GM18502 (cell line): Measurements from ENCODE around the gene KRT20.
"Not testable (repeated sequence)": the region's sequence is repeated elsewhere in the genome, so short reads cannot be mapped to it uniquely, and the experiment has no call there.

Experiments
- ATAC-seq: cut with Tn5 transposase; IDR thresholded peaks from one replicate; pipeline ENCODE4 v1.9.1; 2021; ENCODE audit warnings: mild to moderate bottlenecking; ENCODE audit not compliant: unreplicated experiment, poor library complexity

The KRT20 gene, protein sequence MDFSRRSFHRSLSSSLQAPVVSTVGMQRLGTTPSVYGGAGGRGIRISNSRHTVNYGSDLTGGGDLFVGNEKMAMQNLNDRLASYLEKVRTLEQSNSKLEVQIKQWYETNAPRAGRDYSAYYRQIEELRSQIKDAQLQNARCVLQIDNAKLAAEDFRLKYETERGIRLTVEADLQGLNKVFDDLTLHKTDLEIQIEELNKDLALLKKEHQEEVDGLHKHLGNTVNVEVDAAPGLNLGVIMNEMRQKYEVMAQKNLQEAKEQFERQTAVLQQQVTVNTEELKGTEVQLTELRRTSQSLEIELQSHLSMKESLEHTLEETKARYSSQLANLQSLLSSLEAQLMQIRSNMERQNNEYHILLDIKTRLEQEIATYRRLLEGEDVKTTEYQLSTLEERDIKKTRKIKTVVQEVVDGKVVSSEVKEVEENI

DNA sequence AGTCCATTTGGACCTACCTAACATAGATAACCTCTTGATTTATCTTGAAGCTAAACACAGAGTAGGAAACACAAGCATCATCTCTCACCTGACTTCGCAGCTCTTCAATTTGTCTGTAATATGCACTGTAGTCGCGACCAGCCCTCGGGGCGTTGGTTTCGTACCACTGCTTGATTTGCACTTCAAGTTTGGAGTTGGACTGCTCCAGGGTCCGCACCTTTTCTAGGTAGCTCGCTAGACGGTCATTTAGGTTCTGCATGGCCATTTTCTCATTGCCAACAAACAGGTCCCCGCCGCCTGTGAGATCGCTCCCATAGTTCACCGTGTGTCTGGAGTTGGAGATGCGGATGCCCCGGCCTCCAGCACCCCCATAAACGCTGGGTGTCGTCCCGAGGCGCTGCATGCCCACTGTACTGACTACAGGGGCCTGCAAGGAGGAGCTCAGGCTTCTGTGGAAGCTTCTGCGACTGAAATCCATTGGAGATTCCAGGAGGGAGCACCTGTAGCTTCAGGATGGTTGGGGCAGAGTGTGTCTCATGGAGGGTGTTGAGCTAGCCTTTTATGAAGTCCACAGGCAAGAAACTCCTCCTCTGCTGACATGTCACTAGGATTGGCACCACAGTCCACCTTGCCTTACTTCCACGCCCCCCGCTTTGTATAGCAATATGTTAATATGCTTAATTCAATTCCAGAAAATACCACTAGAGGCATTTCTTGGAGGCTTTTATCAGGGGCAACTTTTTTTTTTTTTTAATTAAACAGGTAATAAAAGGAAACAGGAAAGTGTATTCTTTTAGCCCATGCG lies at the start of gene KRT20:
Gene KRT20 (minus strand): TSS at position 535 of the 805 bp plus-strand sequence. CDS start 57 bp downstream, at position 478.
- no peak for ATAC-seq

DNA sequence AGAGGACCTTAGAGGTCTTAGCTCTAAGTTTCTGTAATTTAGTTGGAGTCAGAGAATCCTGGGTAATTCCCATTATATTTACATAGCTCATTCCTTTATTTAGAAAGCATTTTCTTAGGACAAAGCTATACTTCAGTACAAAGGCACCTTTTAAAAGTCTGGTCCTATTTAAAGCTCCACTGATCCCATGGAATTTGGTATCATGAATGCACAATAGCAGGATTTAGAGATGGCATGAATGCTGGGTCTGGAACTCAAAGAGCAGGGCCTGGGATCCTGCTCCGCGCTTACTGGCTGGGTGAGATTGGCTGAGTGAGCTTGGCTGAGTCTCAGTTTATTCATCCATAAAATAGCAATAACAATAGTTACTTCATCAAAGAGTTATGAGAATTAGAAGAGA lies 47.6 kb upstream of the KRT20 start:
- no peak for ATAC-seq

DNA sequence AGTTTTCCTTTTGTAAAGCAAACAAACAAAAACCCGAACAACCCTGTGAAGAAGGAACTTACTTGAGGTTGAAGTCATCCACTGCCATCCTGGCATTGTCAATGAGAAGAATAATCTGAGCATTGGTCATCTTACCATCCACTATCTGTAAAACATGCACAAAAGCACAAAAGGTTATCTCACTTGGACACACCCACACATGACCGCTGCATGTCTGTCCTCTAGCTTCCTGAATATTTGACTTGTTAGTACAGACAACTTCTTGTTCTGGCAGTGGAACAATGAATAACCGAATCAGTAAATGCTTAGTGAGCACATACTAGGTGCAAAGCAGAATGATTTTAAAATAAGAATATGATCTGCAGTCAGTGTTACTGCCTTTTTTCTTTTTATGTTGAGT lies 46.3 kb upstream of the KRT20 start:
- no peak for ATAC-seq

DNA sequence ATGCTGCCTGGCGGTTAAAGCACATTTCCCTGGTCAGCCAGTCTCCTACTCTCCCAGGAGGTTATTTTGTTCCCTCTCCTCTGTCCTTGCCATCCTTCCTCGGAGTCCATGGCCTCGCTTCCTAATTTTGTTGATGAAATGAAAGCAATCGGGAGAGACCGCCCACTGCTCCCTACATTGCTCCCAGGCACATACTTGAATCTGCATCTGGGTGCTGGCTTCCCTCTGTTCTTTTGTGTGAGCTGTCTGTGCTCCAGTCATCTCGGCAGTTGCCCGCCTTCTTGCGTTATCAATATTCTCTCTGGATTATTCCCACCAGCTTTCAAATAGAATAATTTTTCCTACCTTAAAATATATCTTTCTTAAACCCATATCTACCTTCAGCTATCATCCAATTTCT lies 41.3 kb upstream of the KRT20 start:
- ATAC-seq = no peak

DNA sequence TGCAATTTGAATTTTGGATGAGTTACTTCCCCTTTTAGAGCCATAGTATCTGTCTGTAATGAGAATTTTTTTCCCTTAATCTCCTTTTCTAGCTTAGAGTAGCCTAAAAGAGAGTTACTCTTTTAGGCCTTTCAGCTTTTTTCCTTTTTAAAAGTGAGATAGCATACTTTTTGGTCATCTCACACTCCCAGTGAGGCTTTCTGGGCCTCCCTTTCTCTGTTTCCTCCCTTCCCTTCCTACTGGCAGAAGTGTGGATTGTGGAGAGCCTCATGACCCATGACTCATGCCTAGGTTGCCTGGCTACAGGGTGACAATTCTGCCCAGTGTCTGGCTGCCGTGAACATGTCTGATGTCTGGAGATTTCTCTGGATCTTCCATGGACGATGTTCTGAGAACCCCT lies 37.2 kb upstream of the KRT20 start:
- ATAC-seq = no peak

DNA sequence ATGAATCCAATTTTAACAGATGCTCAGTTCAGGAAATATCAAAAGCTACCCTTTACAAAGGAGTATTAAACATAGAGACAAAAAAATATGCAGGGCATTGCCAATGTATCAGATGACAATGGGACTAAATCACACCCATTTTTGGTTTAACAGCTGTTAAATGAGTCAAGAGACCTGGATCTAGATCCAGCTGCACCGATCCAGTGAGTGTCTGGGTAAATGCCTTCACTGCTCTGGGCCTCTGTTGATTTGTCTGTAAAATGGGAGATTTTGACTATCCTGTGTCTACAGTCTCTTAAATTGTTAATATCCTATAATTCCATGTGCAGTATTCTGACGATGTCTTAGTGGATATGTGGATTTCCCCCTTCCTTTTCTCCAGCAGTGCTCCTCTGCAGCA lies 36.0 kb upstream of the KRT20 start:
- no peak for ATAC-seq

DNA sequence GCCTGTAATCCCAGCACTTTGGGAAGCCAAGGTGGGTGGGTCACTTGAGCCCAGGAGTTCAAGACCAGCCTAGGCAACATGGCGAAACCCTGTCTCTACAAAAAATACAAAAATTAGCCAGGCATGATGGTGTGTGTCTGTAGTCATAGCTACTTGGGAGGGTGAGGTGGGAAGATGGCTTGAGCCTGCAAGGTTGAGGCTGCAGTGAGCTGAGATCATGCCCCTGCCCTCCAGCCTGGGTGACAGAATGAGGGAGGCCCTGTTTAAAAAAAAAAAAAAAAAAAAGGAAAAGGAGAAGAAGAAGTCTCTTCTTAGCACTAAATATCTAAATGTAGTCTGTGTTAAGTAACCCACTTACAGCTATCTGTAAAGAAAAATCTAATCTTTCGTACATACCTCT lies 32.1 kb upstream of the KRT20 start:
- not testable (repeated sequence) for ATAC-seq

DNA sequence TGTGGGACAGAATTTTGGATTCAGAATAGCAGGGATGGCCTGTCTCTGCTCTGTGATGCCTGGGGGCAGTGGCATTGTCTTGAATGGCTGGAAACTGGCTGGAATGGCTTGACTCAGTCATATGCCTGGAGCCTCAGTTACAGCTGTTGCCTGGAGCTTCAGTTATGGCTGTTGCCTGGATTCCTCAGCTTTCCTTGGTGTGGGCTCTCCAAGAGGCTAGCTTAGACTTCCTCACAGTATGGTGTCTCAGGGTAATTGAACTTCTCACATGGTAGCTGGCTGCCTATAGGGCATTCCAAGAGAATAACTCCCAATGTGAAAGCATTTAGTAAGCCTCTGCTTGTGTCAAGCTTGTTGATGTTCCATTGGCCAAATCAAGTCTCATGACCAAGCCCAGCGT lies 31.3 kb upstream of the KRT20 start:
- no peak for ATAC-seq

DNA sequence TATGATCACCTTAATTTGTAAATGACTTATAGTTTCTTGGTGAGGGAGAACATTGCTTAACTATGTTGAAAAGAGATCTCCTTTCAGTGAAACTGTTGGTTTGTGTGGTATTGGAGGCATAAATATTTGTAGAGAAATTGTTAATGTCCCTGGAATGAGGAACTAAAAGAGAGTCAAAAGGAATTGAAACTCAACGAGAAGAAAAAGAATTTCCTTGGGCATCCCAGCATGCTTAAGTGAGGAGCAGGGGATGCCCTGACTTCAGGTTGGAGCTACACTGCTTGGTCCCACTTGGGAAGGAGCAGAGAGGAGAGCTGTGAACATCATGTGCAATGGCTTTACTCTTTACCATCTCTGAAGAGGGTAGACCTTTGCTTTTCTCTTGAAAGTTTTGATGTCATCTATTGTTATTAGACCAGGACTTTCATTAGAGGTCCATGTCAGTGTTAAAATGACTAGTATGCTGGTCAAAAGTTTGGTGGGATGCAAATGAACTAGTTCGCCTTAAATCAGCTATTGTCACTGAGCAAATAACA lies 30.7 kb upstream of the KRT20 start:
- no peak for ATAC-seq

DNA sequence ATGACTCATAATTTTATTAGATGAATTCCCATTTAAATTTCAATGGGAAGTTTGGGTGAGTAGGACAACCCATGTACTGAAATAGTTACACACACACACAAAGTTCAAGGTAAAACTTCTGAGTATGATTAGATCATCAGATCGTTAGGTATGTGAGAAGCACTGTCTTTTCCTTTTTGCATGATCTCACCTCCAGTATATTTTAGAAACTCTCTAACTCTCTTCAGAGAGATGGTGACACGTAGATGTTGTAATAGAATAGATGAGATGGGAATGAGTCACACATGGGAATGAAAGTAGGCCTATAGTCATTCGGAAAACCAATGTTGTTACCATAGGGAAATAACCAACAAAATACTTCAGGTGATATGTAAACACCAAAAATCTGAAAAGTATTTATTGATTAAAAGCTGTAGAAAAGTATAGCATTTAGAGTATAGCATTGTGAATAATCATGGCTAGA lies 30.2 kb upstream of the KRT20 start:
- ATAC-seq = no peak

DNA sequence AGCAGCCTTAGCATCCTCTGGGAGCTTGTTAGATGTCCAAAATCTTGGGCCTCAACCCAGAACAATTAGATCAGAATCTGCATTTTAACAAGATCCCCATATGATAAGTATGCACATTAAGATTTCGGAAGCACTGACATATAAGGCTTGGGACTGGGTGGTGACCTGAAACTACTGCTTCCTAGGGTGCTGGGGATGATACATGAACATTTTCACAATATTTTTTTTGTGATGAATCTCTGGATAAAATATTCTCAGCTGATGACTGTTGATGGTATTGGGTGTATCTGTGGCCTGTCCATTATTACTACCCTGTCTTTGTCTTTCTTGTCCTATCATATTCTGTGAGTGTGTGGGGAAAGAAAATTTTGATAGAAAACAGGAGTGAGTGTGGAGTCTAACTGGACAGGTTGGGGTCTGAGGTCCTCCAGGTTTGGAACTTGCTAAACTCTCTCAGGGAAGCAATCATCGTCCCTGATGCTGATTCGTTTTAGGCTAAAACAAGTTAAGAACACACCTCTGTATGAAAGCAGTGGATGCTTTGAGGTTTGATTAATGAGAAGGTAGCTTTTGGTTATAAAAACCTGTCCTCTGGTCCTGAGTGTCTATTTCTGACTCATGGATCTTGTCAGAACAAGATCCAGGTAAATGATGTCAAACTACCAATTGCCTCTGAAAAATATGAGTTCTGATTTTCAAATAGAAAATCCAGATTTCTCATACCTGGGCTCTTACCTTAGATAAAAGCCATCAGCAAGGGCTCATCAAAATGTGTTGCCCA lies 29.2 kb upstream of the KRT20 start:
- no peak for ATAC-seq

DNA sequence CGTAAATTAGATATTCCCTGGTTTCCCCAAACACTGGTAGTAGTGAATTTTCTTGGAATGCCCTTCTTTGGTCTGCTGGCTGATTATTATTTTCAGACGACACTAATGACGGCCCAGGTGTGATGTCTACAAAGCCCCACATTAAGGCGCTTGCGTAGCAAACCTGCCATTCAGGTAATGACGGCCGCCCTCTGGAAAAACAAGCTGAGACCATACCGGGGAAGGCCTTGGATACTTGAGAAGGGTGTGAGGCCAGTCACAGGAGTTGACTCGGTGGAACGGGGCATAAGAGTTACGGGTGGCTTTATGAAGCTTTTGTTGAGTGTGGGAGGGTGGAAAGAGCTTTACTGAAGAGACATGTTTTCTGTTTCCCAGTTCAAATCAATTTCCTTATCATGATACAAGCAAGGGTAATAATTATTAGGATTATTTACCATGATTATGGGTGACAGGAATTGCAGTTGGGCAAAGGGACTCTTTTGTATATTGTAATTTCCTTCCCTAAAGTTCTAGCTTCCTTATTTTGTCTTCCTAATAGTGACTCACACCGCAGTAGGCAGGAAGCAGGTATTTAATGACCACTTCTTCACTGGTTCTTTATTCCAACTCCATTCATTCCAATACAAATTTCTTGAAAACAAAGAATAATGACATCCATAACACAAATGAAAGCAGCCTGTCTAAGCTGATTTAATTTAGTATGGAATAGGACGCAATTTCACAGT lies 27.6 kb upstream of the KRT20 start:
- no peak for ATAC-seq

DNA sequence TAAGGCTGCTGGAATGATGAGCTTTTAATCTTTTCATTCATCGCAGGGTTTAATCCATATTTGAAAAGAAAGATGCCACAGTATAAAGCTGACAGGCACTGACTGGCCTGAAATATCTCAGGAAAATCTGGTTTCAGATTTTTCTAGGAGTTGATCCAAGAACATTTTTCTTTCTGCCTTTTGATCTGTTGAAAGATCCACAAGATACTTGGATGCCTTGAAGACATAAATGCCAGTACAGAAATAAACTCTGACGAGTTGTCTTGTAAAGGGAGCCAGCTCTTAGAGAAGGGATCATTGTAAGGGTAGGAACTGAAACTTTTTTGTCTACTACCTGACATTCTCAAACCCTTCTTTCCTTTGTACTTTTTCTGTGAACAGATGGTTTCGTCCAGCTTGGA lies 25.4 kb upstream of the KRT20 start:
- no peak for ATAC-seq

DNA sequence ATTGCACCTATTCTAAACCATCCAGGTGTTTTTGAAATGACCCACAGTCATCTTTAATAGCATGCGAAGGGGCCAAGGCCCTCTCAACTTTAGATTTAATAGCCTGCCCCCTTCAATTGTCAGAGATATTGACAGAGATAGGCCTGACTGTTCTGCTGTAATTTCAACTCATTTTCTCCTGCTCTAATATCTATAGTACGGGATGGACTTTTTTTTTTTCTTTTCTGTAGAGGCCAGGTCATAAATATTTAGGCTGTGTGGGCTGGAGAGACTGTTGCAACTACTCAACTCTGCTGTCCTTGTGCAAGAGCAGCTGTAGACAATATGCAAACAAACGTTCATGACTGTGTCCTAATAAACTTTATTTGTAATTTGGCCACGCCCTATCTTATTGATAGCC lies 24.7 kb upstream of the KRT20 start:
- ATAC-seq = no peak

DNA sequence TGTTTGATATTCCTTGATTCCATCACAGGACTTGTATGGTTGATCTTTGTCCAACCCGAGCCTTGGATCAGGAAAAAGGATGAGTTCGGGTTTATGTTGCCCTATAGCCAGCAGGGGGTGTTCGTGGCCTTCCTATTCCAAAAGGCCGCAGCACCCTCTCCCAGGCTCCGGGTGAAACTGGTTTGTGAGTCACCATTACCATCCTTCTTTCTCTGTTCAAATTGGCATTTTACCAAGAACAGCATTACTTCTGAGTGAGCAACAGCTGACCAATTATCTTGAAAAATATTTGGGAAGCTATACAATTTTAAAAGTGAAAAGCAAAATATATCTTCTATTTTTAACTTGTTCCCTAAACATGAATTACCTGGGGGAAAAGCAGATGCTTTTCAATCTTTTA lies 24.3 kb upstream of the KRT20 start:
- no peak for ATAC-seq

DNA sequence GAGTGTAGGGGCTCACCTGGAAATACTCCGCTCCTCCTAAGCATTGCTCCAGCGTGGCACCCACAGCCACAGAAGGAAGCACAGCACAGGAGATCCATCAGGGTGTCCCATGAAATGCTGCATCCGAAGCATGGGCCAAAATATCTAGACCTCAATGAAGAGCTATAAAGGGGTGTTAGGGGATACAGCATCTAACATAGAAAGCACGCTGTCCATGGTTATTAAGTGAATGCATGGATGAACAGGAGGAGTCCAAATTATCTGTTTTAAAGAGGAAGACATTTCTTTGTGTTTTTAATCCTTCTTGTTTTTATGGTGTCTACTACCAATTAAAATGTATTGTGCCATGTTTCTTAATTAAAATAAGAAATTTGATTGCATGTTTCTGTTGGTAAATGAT lies 21.6 kb upstream of the KRT20 start:
- ATAC-seq = no peak

DNA sequence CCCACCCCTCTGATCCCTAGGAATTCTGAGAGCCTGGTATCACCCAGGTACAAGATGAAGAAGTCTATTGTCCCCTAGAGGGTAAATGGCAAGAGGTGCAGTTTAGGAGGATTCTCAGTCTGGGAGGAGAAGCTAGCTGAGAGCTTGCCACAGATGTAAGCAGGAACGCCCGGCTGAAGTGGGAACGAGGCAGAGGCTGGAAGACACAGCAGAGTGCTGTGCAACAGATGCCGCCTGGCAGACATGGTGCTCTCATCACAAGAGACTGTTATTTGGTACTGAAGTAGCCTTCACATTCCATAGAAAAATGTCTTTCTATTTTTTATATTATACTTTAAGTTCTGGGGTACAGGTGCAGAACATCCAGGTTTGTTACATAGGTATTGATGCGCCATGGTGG lies 20.3 kb upstream of the KRT20 start:
- no peak for ATAC-seq

DNA sequence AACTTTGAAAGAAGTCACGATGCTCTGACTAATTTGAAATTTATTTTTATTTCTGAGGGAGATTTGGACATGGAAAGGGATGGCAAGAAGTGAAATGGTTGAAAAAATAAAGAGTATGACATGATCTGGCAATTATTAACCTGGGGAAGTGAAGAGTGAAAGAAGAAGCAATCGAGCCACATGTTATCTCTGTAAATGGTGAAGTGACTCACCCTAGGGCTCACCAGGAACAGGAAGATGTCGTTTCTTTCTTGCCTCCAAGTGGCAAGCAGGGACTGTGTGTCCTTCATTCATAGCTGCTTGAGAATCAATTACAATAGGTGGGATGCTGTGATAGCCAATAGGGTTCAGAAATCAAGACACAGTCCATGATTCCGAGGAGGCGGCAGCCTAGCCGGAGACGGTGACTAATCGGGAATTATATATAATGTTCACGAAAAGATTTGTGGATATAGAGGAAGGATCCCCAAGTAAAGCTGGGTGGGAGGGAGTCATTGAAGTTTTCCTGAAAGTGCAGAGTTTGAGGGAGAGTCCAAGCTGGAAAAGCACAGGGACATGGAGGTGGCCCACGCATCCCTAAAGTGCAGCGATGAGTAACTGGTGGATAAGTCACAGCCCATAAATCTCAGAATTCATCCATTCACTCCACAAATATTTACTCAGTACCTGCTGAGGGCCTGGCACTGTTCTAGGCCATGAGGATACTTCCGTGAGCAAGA lies 18.2 kb upstream of the KRT20 start:
- ATAC-seq = no peak

DNA sequence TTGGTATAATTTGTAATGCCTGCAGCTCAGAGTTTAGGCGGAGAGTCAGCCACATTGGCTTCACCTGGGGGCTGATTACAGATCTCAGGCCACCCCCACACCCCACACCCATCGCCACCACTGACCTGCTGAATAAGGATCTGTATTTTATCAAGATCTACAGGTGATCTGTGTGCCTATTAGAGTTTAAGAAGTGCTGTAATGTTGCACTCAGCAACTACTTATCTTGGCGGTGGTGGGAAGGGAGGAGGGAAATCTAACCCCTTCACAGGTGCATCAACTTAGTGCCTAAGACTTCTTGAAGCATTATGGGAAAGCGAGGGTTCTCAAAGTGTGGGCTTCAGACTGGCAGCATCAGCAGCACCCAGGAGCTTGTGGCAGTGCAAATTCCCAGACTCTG lies 17.5 kb upstream of the KRT20 start:
- no peak for ATAC-seq
